Immature natural killer cell (primary cell): ENCODE results near the gene RPAP2. TPM values are rescaled to one million over a fixed set of nuclear protein-coding genes. Genes with fewer than 3 reads are reported as not detected.
A peak's percentile ranks its signal among the peaks of the same experiment; 100 is the strongest.
"Not testable (repeated sequence)": the region's sequence is repeated elsewhere in the genome, so short reads cannot be mapped to it uniquely, and the experiment has no call there.

Source experiments
- DNase-seq, 3 donors: peaks; one replicate each; pipeline ENCODE4 v3.0.0; 2022; ENCODE audit warnings: mixed read lengths in 1 of 3
- H3K27ac Mint-ChIP-seq, 6 donors: one replicate each; pipeline ENCODE4 v1.8.0; 2020; ENCODE audit warnings: mixed read lengths in 6 of 6, mild to moderate bottlenecking in 5 of 6, inconsistent platforms in 4 of 6, moderate library complexity in 3 of 6
- H3K27me3 Mint-ChIP-seq, 3 donors: one replicate each; pipeline ENCODE4 v1.8.0; 2020 to 2021; ENCODE audit warnings: low read depth in 3 of 3, mild to moderate bottlenecking in 3 of 3, mixed read lengths in 3 of 3, moderate library complexity in 3 of 3, inconsistent platforms in 1 of 3
- H3K36me3 Mint-ChIP-seq, 3 donors: one replicate each; pipeline ENCODE4 v1.8.0; 2020; ENCODE audit warnings: mixed read lengths in 3 of 3, inconsistent platforms in 2 of 3, mild to moderate bottlenecking in 2 of 3
- H3K4me1 Mint-ChIP-seq, 2 donors: one replicate each; pipeline ENCODE4 v1.8.0; 2020; ENCODE audit warnings: inconsistent platforms in 2 of 2, mild to moderate bottlenecking in 2 of 2, mixed read lengths in 2 of 2, moderate library complexity in 1 of 2
- H3K4me3 Mint-ChIP-seq, 5 donors: one replicate each; pipeline ENCODE4 v1.8.0; 2020; ENCODE audit warnings: mild to moderate bottlenecking in 5 of 5, mixed read lengths in 5 of 5, inconsistent platforms in 3 of 5, moderate library complexity in 3 of 5
- H3K9me3 Mint-ChIP-seq, 6 donors: one replicate each; pipeline ENCODE4 v1.8.0; 2020; ENCODE audit warnings: mild to moderate bottlenecking in 6 of 6, mixed read lengths in 6 of 6, inconsistent platforms in 4 of 6, moderate library complexity in 3 of 6
- polyA plus RNA-seq, 3 donors: library from polyadenylated mRNA; unstranded; fragments of 300-500 nt; fragmentation: Illumina TruSeq; gene quantifications; one replicate each; pipeline ENCODE4 v1.2.3, GENCODE V29; 2021

The RPAP2 gene
- 10 to 100 TPM in 2 of 3 donors, 1 to 10 TPM in 1; 7.9 to 28.6 (median 11.6) TPM for polyA plus RNA-seq

- H3K27ac Mint-ChIP-seq, result peak within 1 kb of the TSS; percentile 96 to 99 (median 98)
- H3K4me1 Mint-ChIP-seq, result peaks cover 35 to 53% of the 10 kb centered on the region in 2 donors
- peaks cover 10 to 16% (median 15%) of the 10 kb centered on the region in 3 donors for H3K36me3 Mint-ChIP-seq
- peak; percentile 81 to 85 (median 83) for DNase-seq
- peak within 1 kb of the TSS; percentile 88 to 99 (median 96) for H3K4me3 Mint-ChIP-seq
- H3K27me3 Mint-ChIP-seq, result peaks cover 0 to 3% (median 2%) of the 10 kb centered on the region in 3 donors
- no peaks in the 10 kb centered on the region for H3K9me3 Mint-ChIP-seq
These were observed at the start of gene RPAP2, which contains the start of gene GLMN for GRCh38 chr1:92298573-92299476. TSS of gene RPAP2 (plus strand) at chr1:92299059. CDS start at chr1:92299074, 15 bp downstream. TSS of gene GLMN (minus strand) at chr1:92298987. CDS start at chr1:92297999, 988 bp downstream.

GRCh38 chr1:92254714-92255113 is 44.1 kb upstream of the RPAP2 start:
- H3K9me3 Mint-ChIP-seq, DNase-seq, H3K4me3 Mint-ChIP-seq, H3K4me1 Mint-ChIP-seq, H3K27me3 Mint-ChIP-seq: not testable (repeated sequence)
- Mint-ChIP-seq H3K36me3 (peaks cover 36 to 67% (median 63%) of the 10 kb centered on the region in 3 donors), H3K27ac (peak overlapping the region in 1 of 6 donors; percentile 14)

GRCh38 chr1:92259350-92259749 is 39.5 kb upstream of the RPAP2 start:
- H3K4me1 Mint-ChIP-seq, result no peaks in the 10 kb centered on the region
- H3K27ac Mint-ChIP-seq, result no peak overlapping the region
- H3K9me3 Mint-ChIP-seq, result peaks cover 0 to 4% (median 0%) of the 10 kb centered on the region in 6 donors
- no peaks in the 10 kb centered on the region for H3K27me3 Mint-ChIP-seq
- peaks cover 30 to 78% (median 65%) of the 10 kb centered on the region in 3 donors for H3K36me3 Mint-ChIP-seq
- DNase-seq, result no peak
- no peak overlapping the region for H3K4me3 Mint-ChIP-seq

DNA sequence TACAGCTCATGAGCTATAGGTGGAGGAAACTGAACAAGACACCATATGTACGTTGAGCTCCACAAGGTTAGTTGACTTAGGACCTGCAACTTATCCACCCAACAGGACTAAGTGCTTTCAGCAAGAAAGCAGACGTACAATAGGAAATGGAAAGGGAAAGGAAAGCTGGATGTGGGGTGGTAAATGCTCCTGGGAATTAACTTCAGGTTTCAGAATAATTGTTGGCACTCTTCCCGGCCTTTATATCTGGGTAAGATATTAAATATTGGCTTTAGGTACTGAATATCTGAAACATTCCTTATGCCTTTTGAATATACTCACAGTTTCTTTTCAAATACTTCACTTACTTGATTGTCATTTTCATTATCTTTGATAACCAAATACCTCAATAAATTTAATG is 36.3 kb upstream of the RPAP2 start:
- Mint-ChIP-seq H3K27me3 (no peaks in the 10 kb centered on the region), H3K9me3 (no peaks in the 10 kb centered on the region), H3K36me3 (peaks cover 13 to 57% (median 37%) of the 10 kb centered on the region in 3 donors), H3K4me3 (no peak overlapping the region), H3K4me1 (no peaks in the 10 kb centered on the region), H3K27ac (peak overlapping the region in 1 of 6 donors; percentile 34)
- DNase-seq, result no peak

DNA sequence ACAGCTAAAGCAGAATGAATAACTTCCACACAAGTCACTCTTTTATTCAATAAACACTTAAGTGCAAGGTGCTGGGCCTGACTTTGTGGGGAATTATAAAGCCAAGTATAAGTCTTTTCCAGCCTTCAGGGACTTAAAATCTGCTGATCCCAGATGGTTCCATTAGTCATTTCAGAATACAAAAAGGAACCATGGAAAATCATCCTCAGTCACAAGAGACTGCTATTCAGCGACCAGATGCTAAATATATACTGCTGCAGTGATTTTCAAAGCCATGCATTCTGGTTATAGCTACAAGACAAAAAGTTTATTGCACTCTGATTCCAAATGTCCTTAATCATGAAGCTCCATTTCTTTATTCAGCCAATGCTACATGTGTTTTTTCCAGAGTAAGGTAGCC is 25.8 kb upstream of the RPAP2 start:
- Mint-ChIP-seq H3K27ac (no peak overlapping the region), H3K4me3 (no peak overlapping the region), H3K9me3 (no peaks in the 10 kb centered on the region), H3K4me1 (no peaks in the 10 kb centered on the region), H3K27me3 (peaks cover 0 to 2% (median 0%) of the 10 kb centered on the region in 3 donors), H3K36me3 (peaks cover 15 to 44% (median 38%) of the 10 kb centered on the region in 3 donors)
- no peak for DNase-seq

DNA sequence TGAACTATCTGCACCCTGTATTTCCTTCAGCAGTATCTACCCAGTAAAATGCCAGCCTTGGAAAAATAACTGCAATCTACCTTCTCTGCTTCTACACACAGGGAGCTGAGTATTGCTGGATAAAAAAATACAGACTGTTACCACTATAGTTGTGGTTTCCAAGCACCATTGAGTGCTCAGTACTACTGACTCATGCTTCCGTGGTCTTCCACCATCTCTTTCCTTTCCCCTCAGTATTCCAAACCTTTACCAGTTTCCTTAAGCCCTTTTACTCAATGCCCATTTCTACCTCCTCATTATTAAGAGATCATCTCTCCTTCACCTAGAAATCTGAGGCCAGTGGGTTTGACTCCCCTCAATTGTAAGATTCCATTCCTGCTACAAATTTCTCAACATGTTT is 23.9 kb upstream of the RPAP2 start:
- DNase-seq, result no peak
- no peaks in the 10 kb centered on the region for H3K4me1 Mint-ChIP-seq
- H3K9me3 Mint-ChIP-seq, result no peaks in the 10 kb centered on the region
- no peak overlapping the region for H3K4me3 Mint-ChIP-seq
- peak overlapping the region in 4 of 6 donors; percentile 4 to 23 (median 10) for H3K27ac Mint-ChIP-seq
- no peaks in the 10 kb centered on the region for H3K27me3 Mint-ChIP-seq
- peaks cover 19 to 45% (median 42%) of the 10 kb centered on the region in 3 donors for H3K36me3 Mint-ChIP-seq

GRCh38 chr1:92276082-92276481 is 22.8 kb upstream of the RPAP2 start:
- DNase-seq, result no peak
- Mint-ChIP-seq H3K27ac (no peak overlapping the region), H3K4me3 (no peak overlapping the region), H3K4me1 (peaks cover 3 to 6% of the 10 kb centered on the region in 2 donors), H3K36me3 (peaks cover 21 to 51% (median 47%) of the 10 kb centered on the region in 3 donors), H3K9me3 (no peaks in the 10 kb centered on the region), H3K27me3 (no peaks in the 10 kb centered on the region)

DNA sequence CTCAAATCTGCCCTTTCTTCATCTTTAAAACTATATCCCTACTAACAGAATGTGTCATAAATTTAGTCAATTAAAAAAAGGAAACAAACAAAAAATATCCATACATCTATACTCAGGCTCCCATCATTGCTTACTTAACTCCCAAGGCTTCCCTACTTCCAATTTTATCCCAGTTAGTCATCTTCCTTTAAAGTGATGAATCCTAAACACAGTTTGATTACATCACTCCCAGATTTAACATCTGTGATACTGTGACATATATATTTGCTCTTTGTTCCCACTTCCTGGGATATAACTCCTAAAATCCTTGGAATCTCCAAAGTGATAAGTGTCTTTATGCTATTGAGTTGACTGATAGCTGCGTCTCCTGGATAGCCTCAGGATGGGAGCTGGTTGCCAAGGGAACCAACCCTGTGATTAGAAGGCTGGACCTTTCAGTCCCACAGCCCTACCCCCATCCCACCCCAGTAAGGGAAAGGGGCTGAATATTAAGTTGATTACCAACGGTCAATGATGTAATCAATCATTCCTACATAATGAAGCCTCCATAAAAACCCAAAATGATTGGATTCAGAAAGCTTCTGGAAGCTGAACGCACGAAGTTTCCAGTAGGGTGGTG is 21.6 kb upstream of the RPAP2 start:
- H3K27me3 Mint-ChIP-seq, result no peaks in the 10 kb centered on the region
- no peak overlapping the region for H3K27ac Mint-ChIP-seq
- peaks cover 7 to 15% of the 10 kb centered on the region in 2 donors for H3K4me1 Mint-ChIP-seq
- no peak for DNase-seq
- H3K36me3 Mint-ChIP-seq, result peaks cover 28 to 58% (median 56%) of the 10 kb centered on the region in 3 donors
- no peak overlapping the region for H3K4me3 Mint-ChIP-seq
- H3K9me3 Mint-ChIP-seq, result no peaks in the 10 kb centered on the region

- H3K4me1 Mint-ChIP-seq, result peaks cover 12 to 21% of the 10 kb centered on the region in 2 donors
- not testable (repeated sequence) for H3K27me3 Mint-ChIP-seq, H3K27ac Mint-ChIP-seq, DNase-seq, H3K4me3 Mint-ChIP-seq, H3K9me3 Mint-ChIP-seq
- H3K36me3 Mint-ChIP-seq, result peaks cover 40 to 74% (median 67%) of the 10 kb centered on the region in 3 donors
These were observed 19.1 kb upstream of the RPAP2 start for GRCh38 chr1:92279781-92280180.

GRCh38 chr1:92281411-92281810 is 17.4 kb upstream of the RPAP2 start:
- not testable (repeated sequence) for H3K4me3 Mint-ChIP-seq, H3K27ac Mint-ChIP-seq, H3K27me3 Mint-ChIP-seq, H3K9me3 Mint-ChIP-seq, DNase-seq
- peaks cover 12 to 21% of the 10 kb centered on the region in 2 donors for H3K4me1 Mint-ChIP-seq
- peaks cover 38 to 79% (median 66%) of the 10 kb centered on the region in 3 donors for H3K36me3 Mint-ChIP-seq

DNA sequence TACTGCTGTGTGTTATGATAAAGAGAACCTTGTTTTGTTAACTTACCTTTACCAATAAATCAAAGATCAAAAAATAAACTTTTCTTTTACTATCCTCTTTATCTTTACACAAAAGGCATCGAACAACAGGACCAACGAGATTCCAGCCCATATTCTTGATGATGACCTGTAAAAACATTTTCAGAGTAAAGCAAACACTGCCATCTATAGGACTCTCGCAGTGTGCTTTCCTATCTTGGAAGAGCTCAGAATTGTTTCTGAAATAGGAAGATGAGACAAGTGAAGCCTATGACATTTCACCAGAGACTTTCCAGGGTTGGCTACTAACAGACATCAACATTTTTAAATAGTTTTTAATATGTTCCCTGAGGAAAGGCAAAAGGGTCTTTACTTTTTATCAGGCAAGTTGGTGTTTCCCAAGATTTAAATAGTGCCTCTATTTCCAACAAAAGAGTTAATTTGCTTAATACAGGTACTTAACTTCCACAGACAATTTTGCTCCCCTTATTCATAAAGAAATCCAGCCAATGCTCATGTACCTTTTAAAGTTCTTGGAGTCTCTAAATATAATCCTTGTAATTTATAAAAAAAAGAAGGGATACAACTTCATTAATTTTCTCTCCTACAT is 7.4 kb upstream of the RPAP2 start:
- peak in 1 of 3 donors; percentile 31 for DNase-seq
- no peaks in the 10 kb centered on the region for H3K27me3 Mint-ChIP-seq
- peaks cover 16 to 38% (median 31%) of the 10 kb centered on the region in 3 donors for H3K36me3 Mint-ChIP-seq
- peaks cover 7 to 14% of the 10 kb centered on the region in 2 donors for H3K4me1 Mint-ChIP-seq
- no peaks in the 10 kb centered on the region for H3K9me3 Mint-ChIP-seq
- H3K27ac Mint-ChIP-seq, result no peak overlapping the region
- H3K4me3 Mint-ChIP-seq, result no peak overlapping the region

DNA sequence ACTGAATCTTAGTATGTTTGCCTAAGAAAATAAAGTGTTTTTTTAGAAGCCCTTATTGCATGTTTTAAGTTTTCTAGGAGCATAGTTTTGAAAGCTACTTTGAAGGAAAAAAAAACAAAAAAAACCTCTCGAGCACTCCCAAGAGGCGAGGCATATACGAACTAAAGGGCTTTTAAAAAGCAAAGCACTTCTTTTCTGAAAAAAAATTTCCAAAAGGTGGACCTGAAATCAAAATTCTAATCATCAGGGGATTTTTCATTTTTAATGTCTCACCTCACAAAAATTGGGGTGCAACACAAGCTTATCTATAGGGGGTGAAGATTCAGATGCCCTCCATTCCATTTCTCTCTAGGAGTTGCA is 666 bp upstream of the RPAP2 start:
- peak overlapping the region; percentile 88 to 99 (median 96) for H3K4me3 Mint-ChIP-seq
- H3K36me3 Mint-ChIP-seq, result peaks cover 13 to 20% (median 20%) of the 10 kb centered on the region in 3 donors
- H3K27me3 Mint-ChIP-seq, result peaks cover 0 to 3% (median 2%) of the 10 kb centered on the region in 3 donors
- peaks cover 35 to 53% of the 10 kb centered on the region in 2 donors for H3K4me1 Mint-ChIP-seq
- H3K9me3 Mint-ChIP-seq, result no peaks in the 10 kb centered on the region
- peak overlapping the region; percentile 96 to 99 (median 98) for H3K27ac Mint-ChIP-seq
- DNase-seq, result no peak

- no peaks in the 10 kb centered on the region for H3K9me3 Mint-ChIP-seq
- peaks cover 14 to 20% (median 15%) of the 10 kb centered on the region in 3 donors for H3K36me3 Mint-ChIP-seq
- peak overlapping the region; percentile 96 to 99 (median 98) for H3K27ac Mint-ChIP-seq
- peaks cover 0 to 3% (median 2%) of the 10 kb centered on the region in 3 donors for H3K27me3 Mint-ChIP-seq
- H3K4me3 Mint-ChIP-seq, result peak overlapping the region; percentile 88 to 99 (median 96)
- H3K4me1 Mint-ChIP-seq, result peaks cover 35 to 53% of the 10 kb centered on the region in 2 donors
- DNase-seq, result no peak
These were observed 755 bp downstream of the RPAP2 start for GRCh38 chr1:92299477-92300150.
